K562 (cell line): ENCODE measurements around the gene ADK. TPM values are rescaled to one million over a fixed set of nuclear protein-coding genes. Genes with fewer than 3 reads are reported as not detected.

ENCODE experiments used
- ATAC-seq: fragments of 200-7000 bp; cut with Tn5 transposase; 3 replicates; pipeline ENCODE4 v1.9.1; 2020; ENCODE audit warnings: moderate library complexity
- BruUV-seq: library from RNA; stranded (reverse); fragments of 400-500 nt; replicated peaks from 2 replicates; lab custom pipeline; 2021; lab: Mats Ljungman, UMichigan
- CTCF ChIA-PET: fragments of 300-600 bp; formaldehyde crosslinking; extraction: SDS; loops from one replicate; lab custom pipeline; 2021; ENCODE audit warnings: low intra/inter-chr PET ratio; lab: Yijun Ruan, JAX
- POLR2A ChIA-PET: fragments of 300-600, 350-650 bp; sonication (Branson Sonifier 250); formaldehyde crosslinking; extraction: SDS; loops from one replicate; lab custom pipeline; 2021; ENCODE audit warnings: antibody characterized with exemption, inconsistent platforms; lab: Yijun Ruan, JAX
- DNase-seq, 4 experiments: peaks; one replicate each; pipeline versions ENCODE4 v3.0.0 to v3.0.0-alpha.2; 2011 to 2018; ENCODE audit warnings: low spot score in 3 of 4, mixed read lengths in 3 of 4; ENCODE audit errors: extremely low read depth in 1 of 4
- FAIRE-seq: peaks from 2 replicates; lab custom pipeline; 2011; peaks lifted over from hg19 to GRCh38; lab: Jason Lieb, UNC
- H2AFZ ChIP-seq: 2 replicates; pipeline ENCODE4 v1.6.0; 2011; ENCODE audit warnings: low read depth, low read length, control low read depth, inconsistent platforms
- H3K27ac ChIP-seq: fragments of 200-600 bp; 3 replicates; pipeline ENCODE4 v1.8.0; 2011; ENCODE audit warnings: low read depth, mild to moderate bottlenecking, control low read depth, inconsistent platforms, low read length, moderate library complexity, mixed read lengths; ENCODE audit errors: extremely low read depth
- H3K27me3 ChIP-seq, 2 experiments: fragments of 300-600 bp in 1 of 2; 2 replicates in 1 of 2; 3 replicates in 1 of 2; pipeline versions ENCODE4 v1.6.0 to v1.8.0; 2011; ENCODE audit warnings: inconsistent platforms in 2 of 2, low read length in 2 of 2, mild to moderate bottlenecking in 1 of 2, mixed read lengths in 1 of 2, moderate library complexity in 1 of 2; ENCODE audit not compliant: control insufficient read depth in 2 of 2, insufficient read depth in 2 of 2
- H3K36me3 ChIP-seq: fragments of 300-600 bp; 3 replicates; pipeline ENCODE4 v1.8.0; 2011; ENCODE audit warnings: mild to moderate bottlenecking, low read length, inconsistent platforms; ENCODE audit not compliant: control insufficient read depth, insufficient read depth
- H3K4me1 ChIP-seq, 2 experiments: fragments of 200-600 bp in 1 of 2; replicated peaks in 1 of 2; 2 replicates in 1 of 2; 3 replicates in 1 of 2; pipeline versions ENCODE4 v1.5.1 to v1.8.0; 2011; ENCODE audit warnings: inconsistent platforms in 2 of 2, low read length in 2 of 2, mild to moderate bottlenecking in 1 of 2, mixed read lengths in 1 of 2, moderate library complexity in 1 of 2; ENCODE audit not compliant: control insufficient read depth in 2 of 2, insufficient read depth in 2 of 2
- H3K4me2 ChIP-seq: 2 replicates; pipeline ENCODE4 v1.6.1; 2011; ENCODE audit warnings: low read length, control low read depth, inconsistent platforms, mixed read lengths; ENCODE audit not compliant: insufficient read depth
- H3K4me3 ChIP-seq: fragments of 200-600 bp; sonication (generic), shearing (Covaris generic); 2 replicates; pipeline ENCODE4 v1.5.1; 2016; ENCODE audit warnings: control low read depth, inconsistent platforms
- H3K79me2 ChIP-seq: fragments of 200-600 bp; 3 replicates; pipeline ENCODE4 v1.8.0; 2011; ENCODE audit warnings: low read length, inconsistent platforms; ENCODE audit not compliant: control insufficient read depth, insufficient read depth
- H3K9ac ChIP-seq, 2 experiments: 2 replicates each; pipeline versions ENCODE4 v1.6.0 to v1.6.1; 2011; ENCODE audit warnings: low read depth in 2 of 2, low read length in 2 of 2, control low read depth in 1 of 2, inconsistent platforms in 1 of 2, mild to moderate bottlenecking in 1 of 2, mixed read lengths in 1 of 2; ENCODE audit not compliant: insufficient read depth in 1 of 2
- H3K9me1 ChIP-seq: one replicate; pipeline ENCODE4 v1.6.0; 2011; ENCODE audit warnings: inconsistent platforms, mild to moderate bottlenecking, low read length, moderate library complexity; ENCODE audit not compliant: control insufficient read depth, insufficient read depth
- H3K9me3 ChIP-seq: replicated peaks from 2 replicates; pipeline ENCODE4 v1.5.1; 2011; ENCODE audit warnings: low read depth, low read length, inconsistent platforms; ENCODE audit not compliant: control insufficient read depth, insufficient read depth
- H4K20me1 ChIP-seq: replicated peaks from 2 replicates; pipeline ENCODE4 v1.6.1; 2011; ENCODE audit warnings: low read length, inconsistent platforms, mixed read lengths; ENCODE audit not compliant: control insufficient read depth, insufficient read depth
- EHMT2 ChIP-seq: fragments of 450-650 bp; IDR thresholded peaks from 2 replicates; pipeline ENCODE4 v1.6.1; 2018; ENCODE audit warnings: antibody characterized with exemption
- HDGF ChIP-seq: fragments of 450-650 bp; IDR thresholded peaks from 2 replicates; pipeline ENCODE4 v1.6.1; 2016
- HNRNPLL ChIP-seq: fragments of 200-400 bp; formaldehyde crosslinking; IDR thresholded peaks from 2 replicates; pipeline ENCODE4 v1.6.1; 2017; ENCODE audit warnings: low read length, low read depth, mild to moderate bottlenecking; ENCODE audit not compliant: poor library complexity, severe bottlenecking
- KAT2B ChIP-seq: IDR thresholded peaks from one replicate; pipeline ENCODE4 v1.6.1; 2012; ENCODE audit warnings: low read depth, mild to moderate bottlenecking, control low read depth, inconsistent platforms, low read length, moderate library complexity
- KHSRP ChIP-seq: fragments of 450-650 bp; IDR thresholded peaks from 2 replicates; pipeline ENCODE4 v1.6.1; 2017
- LEF1 ChIP-seq: fragments of 450-650 bp; IDR thresholded peaks from 2 replicates; pipeline ENCODE4 v1.6.1; 2016; ENCODE audit warnings: mild to moderate bottlenecking
- ZFPM2 ChIP-seq: fragments of 250-450 bp; sonication (Bioruptor Pico); IDR thresholded peaks from 2 replicates; pipeline ENCODE4 v1.5.1; 2022; ENCODE audit warnings: mild to moderate bottlenecking
- ZNF224 ChIP-seq: sonication (generic); formaldehyde crosslinking; IDR thresholded peaks from 2 replicates; pipeline ENCODE4 v1.8.0; 2022; ENCODE audit warnings: mild to moderate bottlenecking, missing genetic modification reagents
- ZNF76 ChIP-seq: fragments of 250-450 bp; sonication (Bioruptor Pico); IDR thresholded peaks from 2 replicates; pipeline ENCODE4 v1.4.0; 2020; ENCODE audit warnings: mild to moderate bottlenecking, moderate library complexity, borderline replicate concordance
- WGBS: fragments of 100-300 bp; shearing (Covaris generic); methylation state at CpG from one replicate; pipeline ENCODE4 v1.1.6; 2016; ENCODE audit warnings: low coverage, mixed read lengths; ENCODE audit not compliant: insufficient coverage; ENCODE audit errors: missing lambda C conversion rate; 5-methylcytosine and 5-hydroxymethylcytosine counted together
- in situ Hi-C: fragments of 300-500 bp; cut with MboI; formaldehyde crosslinking; loops from 4 replicates; pipeline ENCODE4 v1.15.0; 2018; ENCODE audit warnings: inconsistent platforms, mixed read lengths
- intact Hi-C: fragments of 100-400 bp; cut with micrococcal nuclease; formaldehyde crosslinking; loops from 2 replicates; pipeline ENCODE4 v1.14.2; 2022
- polyA plus RNA-seq, 8 experiments: library from polyadenylated mRNA; depleted of rRNA in 4 of 8; stranded (reverse) in 5 of 8; unstranded in 3 of 8; fragments of >200 nt; fragmentation: Nextera tagmentation in 2 of 8; fragmentation: Illumina TruSeq in 1 of 8; extraction: Ambion mirVana in 2 of 8; extraction: Trizol in 1 of 8; gene quantifications; 2 replicates each; pipeline versions ENCODE4 v1.2.1 to v1.2.3, GENCODE V29; 2011 to 2014; ENCODE audit warnings: inconsistent platforms in 1 of 8, missing spikeins in 1 of 8
- total RNA-seq, 7 experiments: library from RNA; depleted of rRNA in 6 of 7; stranded (reverse); fragments of >200 nt in 6 of 7; fragmentation: Illumina TruSeq in 2 of 7; extraction: Trizol in 2 of 7; gene quantifications; 2 replicates each; pipeline versions ENCODE4 v1.2.1 to v1.2.3, GENCODE V29; 2011 to 2021; ENCODE audit warnings: low replicate concordance in 1 of 7
- TF ChIP-seq, protein P1 (sequence below): fragments of 250-450 bp; sonication (Bioruptor Pico); IDR thresholded peaks from 2 replicates; pipeline ENCODE4 v1.5.1; 2021; ENCODE audit warnings: mild to moderate bottlenecking
- TF ChIP-seq, protein P2 (sequence below): fragments of 450-650 bp; formaldehyde crosslinking; IDR thresholded peaks from 2 replicates; pipeline ENCODE4 v1.4.0; 2020; ENCODE audit warnings: mild to moderate bottlenecking, moderate library complexity
- TF ChIP-seq, protein P3 (sequence below), 3 experiments: fragments of 200-800 bp in 1 of 3; sonication (Bioruptor generic) in 1 of 3; sonication (generic) in 1 of 3; formaldehyde crosslinking in 1 of 3; IDR thresholded peaks; 2 replicates each; pipeline versions ENCODE4 v1.6.1 to v1.8.0; 2016 to 2022; ENCODE audit warnings: mild to moderate bottlenecking in 2 of 3, missing compliant biosample characterization in 2 of 3, missing genetic modification characterization in 2 of 3, missing genetic modification reagents in 1 of 3

ADK gene
- total and polyA plus RNA-seq, 9 of the 15 experiments (the other 6 are each of a cell fraction or from before 2014, with no cell fraction given) = 54.2 to 97.8 (median 73.6) TPM

DNA sequence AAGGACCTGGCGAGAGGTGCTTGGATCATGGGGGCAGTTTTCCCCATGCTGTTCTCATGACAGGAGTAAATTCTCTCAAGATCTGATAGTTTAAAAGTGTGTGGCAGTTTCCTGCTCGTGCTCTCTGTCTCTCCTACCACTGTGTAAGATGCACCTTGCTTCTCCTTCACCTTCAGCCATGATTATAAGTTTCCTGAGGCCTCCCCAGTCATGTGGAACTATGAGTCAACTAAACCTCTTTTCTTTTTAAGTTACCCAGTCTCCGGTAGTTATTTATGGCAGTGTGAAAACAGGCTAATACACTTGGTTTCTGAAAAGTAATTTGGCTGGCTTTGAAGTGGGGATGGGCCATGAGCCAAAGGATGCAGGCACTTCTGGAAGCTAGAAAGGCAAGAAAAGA is 407.4 kb downstream of the ADK start:
- Histone ChIP-seq H3K79me2 (no peaks in the 10 kb centered on the region), H3K36me3 (no peaks in the 10 kb centered on the region), H4K20me1 (no peaks in the 10 kb centered on the region), H3K9me1 (no peaks in the 10 kb centered on the region), H3K4me2 (no peak overlapping the region), H3K9me3 (no peaks in the 10 kb centered on the region), H3K9ac (no peak overlapping the region), H3K4me1 (no peaks in the 10 kb centered on the region), H3K27ac (no peak overlapping the region), H2AFZ (no peak overlapping the region), H3K4me3 (no peak overlapping the region), H3K27me3 (no peaks in the 10 kb centered on the region)
- ChIA-PET POLR2A (no interaction called here), CTCF (no interaction called here)
- in situ Hi-C loops = no loop called here
- ATAC-seq = no peak
- BruUV-seq = no TSS peak
- FAIRE-seq = no peak
- DNase-seq = no peak
- TF ChIP-seq ZFPM2 (CRISPR knock-in tag) = no peak
- no peak for TF ChIP-seq HDGF
- TF ChIP-seq ZNF76 (CRISPR knock-in tag) = no peak
- no peak for TF ChIP-seq KAT2B
- TF ChIP-seq, protein P1, sequence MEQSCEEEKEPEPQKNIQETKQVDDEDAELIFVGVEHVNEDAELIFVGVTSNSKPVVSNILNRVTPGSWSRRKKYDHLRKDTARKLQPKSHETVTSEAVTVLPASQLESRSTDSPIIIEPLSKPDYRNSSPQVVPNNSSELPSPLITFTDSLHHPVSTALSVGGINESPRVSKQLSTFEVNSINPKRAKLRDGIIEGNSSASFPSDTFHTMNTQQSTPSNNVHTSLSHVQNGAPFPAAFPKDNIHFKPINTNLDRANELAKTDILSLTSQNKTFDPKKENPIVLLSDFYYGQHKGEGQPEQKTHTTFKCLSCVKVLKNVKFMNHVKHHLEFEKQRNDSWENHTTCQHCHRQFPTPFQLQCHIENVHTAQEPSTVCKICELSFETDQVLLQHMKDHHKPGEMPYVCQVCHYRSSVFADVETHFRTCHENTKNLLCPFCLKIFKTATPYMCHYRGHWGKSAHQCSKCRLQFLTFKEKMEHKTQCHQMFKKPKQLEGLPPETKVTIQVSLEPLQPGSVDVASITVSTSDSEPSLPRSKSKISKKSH = no peak
- TF ChIP-seq, protein P2, sequence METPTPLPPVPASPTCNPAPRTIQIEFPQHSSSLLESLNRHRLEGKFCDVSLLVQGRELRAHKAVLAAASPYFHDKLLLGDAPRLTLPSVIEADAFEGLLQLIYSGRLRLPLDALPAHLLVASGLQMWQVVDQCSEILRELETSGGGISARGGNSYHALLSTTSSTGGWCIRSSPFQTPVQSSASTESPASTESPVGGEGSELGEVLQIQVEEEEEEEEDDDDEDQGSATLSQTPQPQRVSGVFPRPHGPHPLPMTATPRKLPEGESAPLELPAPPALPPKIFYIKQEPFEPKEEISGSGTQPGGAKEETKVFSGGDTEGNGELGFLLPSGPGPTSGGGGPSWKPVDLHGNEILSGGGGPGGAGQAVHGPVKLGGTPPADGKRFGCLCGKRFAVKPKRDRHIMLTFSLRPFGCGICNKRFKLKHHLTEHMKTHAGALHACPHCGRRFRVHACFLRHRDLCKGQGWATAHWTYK (CRISPR knock-in tag) = no peak
- no peak for TF ChIP-seq EHMT2
- TF ChIP-seq HNRNPLL = no peak
- no peak for TF ChIP-seq KHSRP
- TF ChIP-seq, protein P3, sequence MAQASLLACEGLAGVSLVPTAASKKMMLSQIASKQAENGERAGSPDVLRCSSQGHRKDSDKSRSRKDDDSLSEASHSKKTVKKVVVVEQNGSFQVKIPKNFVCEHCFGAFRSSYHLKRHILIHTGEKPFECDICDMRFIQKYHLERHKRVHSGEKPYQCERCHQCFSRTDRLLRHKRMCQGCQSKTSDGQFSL (CRISPR knock-in tag; IDR thresholded peaks at IDR 0.05) = no peak
- TF ChIP-seq, protein P3 (tag; IDR thresholded peaks at IDR 0.05) = no peak
- TF ChIP-seq ZNF224 = no peak
- no peak for TF ChIP-seq LEF1
- intact Hi-C loops = no loop called here
- 81% methylated on average over 3 of the region's 3 CpGs for WGBS
